Astrocyte (in vitro differentiated cells and primary cell): ENCODE results near the gene PPP6R3.

Source experiments
- CTCF ChIP-seq: IDR thresholded peaks from 2 replicates; pipeline ENCODE4 v1.5.1; 2011; ENCODE audit warnings: low read depth, mild to moderate bottlenecking, inconsistent platforms, low read length, moderate library complexity; ENCODE audit not compliant: insufficient read depth
- EZH2 ChIP-seq: IDR thresholded peaks from 2 replicates; pipeline ENCODE4 v1.6.1; 2012; ENCODE audit warnings: mild to moderate bottlenecking, low read length, inconsistent platforms; ENCODE audit not compliant: insufficient read depth

- TF ChIP-seq CTCF (no peak), EZH2 (no peak)
Observed at GRCh38 chr11:68523743-68524142, 63.2 kb downstream of the PPP6R3 start.
